HG03025 (cell line): ENCODE measurements around the gene SLC5A2.
"Not testable (repeated sequence)": the region's sequence is repeated elsewhere in the genome, so short reads cannot be mapped to it uniquely, and the experiment has no call there.

Experiments
- ATAC-seq: cut with Tn5 transposase; IDR thresholded peaks from one replicate; pipeline ENCODE4 v1.9.1; 2021; ENCODE audit warnings: mild to moderate bottlenecking, moderate library complexity; ENCODE audit not compliant: unreplicated experiment, low FRiP score

SLC5A2 gene

GRCh38 chr16:31483081-31483480, at the start of gene SLC5A2:
SLC5A2 (plus strand) TSS chr16:31483123; CDS start chr16:31483137, 14 bp downstream.
- ATAC-seq, result no peak

- ATAC-seq, result no peak
Observed at GRCh38 chr16:31435341-31436220, 47.3 kb upstream of the SLC5A2 start.

GRCh38 chr16:31436221-31437045, 46.5 kb upstream of the SLC5A2 start:
- no peak for ATAC-seq

- no peak for ATAC-seq
Observed at GRCh38 chr16:31438414-31438813, 44.5 kb upstream of the SLC5A2 start.

- not testable (repeated sequence) for ATAC-seq
Observed at GRCh38 chr16:31439023-31439422, 43.9 kb upstream of the SLC5A2 start.

- no peak for ATAC-seq
Observed at GRCh38 chr16:31439519-31439918, 43.4 kb upstream of the SLC5A2 start.

- no peak for ATAC-seq
Observed at GRCh38 chr16:31440516-31441184, 42.3 kb upstream of the SLC5A2 start.

- no peak for ATAC-seq
Observed at GRCh38 chr16:31441956-31442355, 41.0 kb upstream of the SLC5A2 start.

- ATAC-seq, result not testable (repeated sequence)
Observed at GRCh38 chr16:31445931-31446330, 37.0 kb upstream of the SLC5A2 start.

- no peak for ATAC-seq
Observed at GRCh38 chr16:31451201-31451600, 31.7 kb upstream of the SLC5A2 start.

- ATAC-seq, result no peak
Observed at GRCh38 chr16:31451681-31452351, 31.1 kb upstream of the SLC5A2 start.

- no peak for ATAC-seq
Observed at GRCh38 chr16:31452631-31453106, 30.3 kb upstream of the SLC5A2 start.

GRCh38 chr16:31453255-31454204, 29.4 kb upstream of the SLC5A2 start:
- ATAC-seq, result no peak

- ATAC-seq, result no peak
Observed at GRCh38 chr16:31455601-31456314, 27.2 kb upstream of the SLC5A2 start.

GRCh38 chr16:31456988-31457360, 25.9 kb upstream of the SLC5A2 start:
- no peak for ATAC-seq

- ATAC-seq, result peak; percentile 11
Observed at GRCh38 chr16:31458073-31458843, 24.7 kb upstream of the SLC5A2 start.

- peak; percentile 78 for ATAC-seq
Observed at GRCh38 chr16:31458844-31459686, 23.9 kb upstream of the SLC5A2 start, which contains the start of gene ARMC5. ARMC5 (plus strand) TSS chr16:31459501; CDS start chr16:31459525, 24 bp downstream.
